ENCODE measurements around the gene IHH.

The IHH gene

GRCh38 chr2:219038600-219038999 is 22.1 kb downstream of the IHH start:
- Histone ChIP-seq H3K4me1 (ENCODE audit: insufficient read depth, insufficient read length) (no peaks in the 10 kb centered on the region), H3K4me3 (ENCODE audit: insufficient read length, low read depth) (no peak overlapping the region), H3K36me3 (ENCODE audit: insufficient read depth, insufficient read length, low read length) (no peaks in the 10 kb centered on the region), H3K9ac (ENCODE audit: insufficient read length, low read depth) (no peak overlapping the region), H3K27me3 (ENCODE audit: insufficient read depth, insufficient read length) (peaks cover 42% of the 10 kb centered on the region), H3K9me3 (ENCODE audit: insufficient read depth, low read length) (no peaks in the 10 kb centered on the region)
- DNase-seq (ENCODE audit: low read depth, low spot score): no peak
- TF ChIP-seq ZNF274 (IDR thresholded peaks at IDR 0.05; ENCODE audit: low read depth, low read length) (no peak), SUZ12 (IDR thresholded peaks at IDR 0.05; ENCODE audit: extremely low read depth, insufficient read depth, insufficient read length) (no peak), YY1 (IDR thresholded peaks at IDR 0.05; ENCODE audit: insufficient read depth, insufficient read length) (no peak)

- no peaks in the 10 kb centered on the region for H3K9me3 ChIP-seq (ENCODE audit: insufficient read depth, low read length)
- H3K9ac ChIP-seq (ENCODE audit: insufficient read length, low read depth): no peak overlapping the region
- no peak for DNase-seq (ENCODE audit: low read depth, low spot score)
- H3K4me1 ChIP-seq (ENCODE audit: insufficient read depth, insufficient read length): no peaks in the 10 kb centered on the region
- H3K4me3 ChIP-seq (ENCODE audit: insufficient read length, low read depth): no peak overlapping the region
- H3K27me3 ChIP-seq (ENCODE audit: insufficient read depth, insufficient read length): peaks cover 38% of the 10 kb centered on the region
- H3K36me3 ChIP-seq (ENCODE audit: insufficient read depth, insufficient read length, low read length): no peaks in the 10 kb centered on the region
- no peak for TF ChIP-seq SUZ12 (IDR thresholded peaks at IDR 0.05; ENCODE audit: extremely low read depth, insufficient read depth, insufficient read length)
- TF ChIP-seq YY1 (IDR thresholded peaks at IDR 0.05; ENCODE audit: insufficient read depth, insufficient read length): no peak
- no peak for TF ChIP-seq ZNF274 (IDR thresholded peaks at IDR 0.05; ENCODE audit: low read depth, low read length)
Observed at GRCh38 chr2:219037783-219038499, 22.8 kb downstream of the IHH start.

DNA sequence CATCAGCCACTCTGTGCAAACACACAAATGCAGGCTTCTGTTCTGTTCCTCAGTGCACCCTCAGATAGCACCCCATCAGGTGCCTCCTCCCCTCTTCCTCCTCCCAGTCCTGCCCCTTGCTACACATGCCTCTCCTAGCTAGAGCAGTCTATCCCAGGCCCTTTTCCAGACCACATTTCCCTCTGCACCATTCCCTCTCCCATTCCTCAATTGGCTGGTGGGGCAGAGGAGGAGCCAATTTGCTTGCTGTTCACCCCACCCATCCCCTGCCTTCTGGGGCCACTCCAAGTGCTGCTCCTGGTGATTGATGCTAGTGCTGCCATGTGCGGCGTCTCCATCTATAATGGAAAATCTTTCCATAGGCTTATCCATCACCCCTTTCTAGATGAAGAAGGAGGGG is 24.8 kb downstream of the IHH start:
- no peak overlapping the region for H3K9ac ChIP-seq (ENCODE audit: insufficient read length, low read depth)

DNA sequence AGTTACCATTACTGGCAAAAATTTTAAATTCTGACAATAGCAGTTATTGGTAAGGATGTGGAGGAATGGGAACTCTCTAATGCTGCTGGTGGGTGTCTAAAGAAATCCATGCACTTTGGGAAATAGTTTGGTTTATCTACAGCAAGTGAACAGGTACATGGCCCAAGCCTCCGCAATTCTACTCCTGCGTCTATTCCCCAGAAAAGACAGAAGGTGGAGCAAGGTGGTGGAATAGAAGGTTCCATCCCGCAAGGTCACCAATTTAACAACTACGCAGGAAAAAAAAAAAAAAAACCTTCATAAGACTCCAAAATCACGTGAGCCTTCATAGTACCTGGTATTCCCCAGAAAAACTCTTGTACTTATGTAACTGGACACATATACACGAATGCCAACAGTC is 25.9 kb downstream of the IHH start:
- Histone ChIP-seq H3K4me1 (ENCODE audit: insufficient read depth, insufficient read length) (peaks cover 2% of the 10 kb centered on the region), H3K9ac (ENCODE audit: insufficient read length, low read depth) (no peak overlapping the region), H3K36me3 (ENCODE audit: insufficient read depth, insufficient read length, low read length) (no peaks in the 10 kb centered on the region), H3K9me3 (ENCODE audit: insufficient read depth, low read length) (no peaks in the 10 kb centered on the region), H3K27me3 (ENCODE audit: insufficient read depth, insufficient read length) (peaks cover 19% of the 10 kb centered on the region), H3K4me3 (ENCODE audit: insufficient read length, low read depth) (no peak overlapping the region)
- no peak for DNase-seq (ENCODE audit: low read depth, low spot score)
- TF ChIP-seq YY1 (IDR thresholded peaks at IDR 0.05; ENCODE audit: insufficient read depth, insufficient read length) (no peak), SUZ12 (IDR thresholded peaks at IDR 0.05; ENCODE audit: extremely low read depth, insufficient read depth, insufficient read length) (no peak), ZNF274 (IDR thresholded peaks at IDR 0.05; ENCODE audit: low read depth, low read length) (no peak)

More for the DNA sequence above, 24.8 kb downstream of the IHH start:
- TF ChIP-seq YY1 (IDR thresholded peaks at IDR 0.05; ENCODE audit: insufficient read depth, insufficient read length) (no peak), SUZ12 (IDR thresholded peaks at IDR 0.05; ENCODE audit: extremely low read depth, insufficient read depth, insufficient read length) (no peak), ZNF274 (IDR thresholded peaks at IDR 0.05; ENCODE audit: low read depth, low read length) (no peak)
- no peaks in the 10 kb centered on the region for H3K36me3 ChIP-seq (ENCODE audit: insufficient read depth, insufficient read length, low read length)
- peaks cover under 1% of the 10 kb centered on the region for H3K4me1 ChIP-seq (ENCODE audit: insufficient read depth, insufficient read length)
- no peak overlapping the region for H3K4me3 ChIP-seq (ENCODE audit: insufficient read length, low read depth)
- no peaks in the 10 kb centered on the region for H3K9me3 ChIP-seq (ENCODE audit: insufficient read depth, low read length)
- H3K27me3 ChIP-seq (ENCODE audit: insufficient read depth, insufficient read length): peaks cover 24% of the 10 kb centered on the region
- no peak for DNase-seq (ENCODE audit: low read depth, low spot score)

GRCh38 chr2:219032051-219032745 is 28.5 kb downstream of the IHH start:
- peaks cover 18% of the 10 kb centered on the region for H3K27me3 ChIP-seq (ENCODE audit: insufficient read depth, insufficient read length)
- no peak overlapping the region for H3K9ac ChIP-seq (ENCODE audit: insufficient read length, low read depth)
- no peak for DNase-seq (ENCODE audit: low read depth, low spot score)
- H3K4me1 ChIP-seq (ENCODE audit: insufficient read depth, insufficient read length): peaks cover 2% of the 10 kb centered on the region
- no peaks in the 10 kb centered on the region for H3K9me3 ChIP-seq (ENCODE audit: insufficient read depth, low read length)
- H3K36me3 ChIP-seq (ENCODE audit: insufficient read depth, insufficient read length, low read length): no peaks in the 10 kb centered on the region
- no peak overlapping the region for H3K4me3 ChIP-seq (ENCODE audit: insufficient read length, low read depth)
- TF ChIP-seq SUZ12 (IDR thresholded peaks at IDR 0.05; ENCODE audit: extremely low read depth, insufficient read depth, insufficient read length): no peak

- Histone ChIP-seq H3K9ac (ENCODE audit: insufficient read length, low read depth) (no peak overlapping the region), H3K4me3 (ENCODE audit: insufficient read length, low read depth) (no peak overlapping the region), H3K27me3 (ENCODE audit: insufficient read depth, insufficient read length) (peaks cover 18% of the 10 kb centered on the region), H3K4me1 (ENCODE audit: insufficient read depth, insufficient read length) (peaks cover 2% of the 10 kb centered on the region), H3K36me3 (ENCODE audit: insufficient read depth, insufficient read length, low read length) (no peaks in the 10 kb centered on the region), H3K9me3 (ENCODE audit: insufficient read depth, low read length) (no peaks in the 10 kb centered on the region)
- no peak for DNase-seq (ENCODE audit: low read depth, low spot score)
- TF ChIP-seq YY1 (IDR thresholded peaks at IDR 0.05; ENCODE audit: insufficient read depth, insufficient read length) (no peak), SUZ12 (IDR thresholded peaks at IDR 0.05; ENCODE audit: extremely low read depth, insufficient read depth, insufficient read length) (no peak), ZNF274 (IDR thresholded peaks at IDR 0.05; ENCODE audit: low read depth, low read length) (no peak)
Observed at GRCh38 chr2:219031005-219031738, 29.5 kb downstream of the IHH start.
